Activated CD4-positive, alpha-beta T cell treated with anti-CD3 and anti-CD28 coated beads, Interleukin-10, Interleukin-2, amounts not matched to agents 100 ng/mL and 50 ng/mL, durations not matched to agents 16 hours and 8 hours (primary cell): ENCODE measurements around the gene GPR108.

Experiments
- DNase-seq: peaks from one replicate; pipeline ENCODE4 v3.0.0-alpha.2; 2020

GPR108 gene

DNA sequence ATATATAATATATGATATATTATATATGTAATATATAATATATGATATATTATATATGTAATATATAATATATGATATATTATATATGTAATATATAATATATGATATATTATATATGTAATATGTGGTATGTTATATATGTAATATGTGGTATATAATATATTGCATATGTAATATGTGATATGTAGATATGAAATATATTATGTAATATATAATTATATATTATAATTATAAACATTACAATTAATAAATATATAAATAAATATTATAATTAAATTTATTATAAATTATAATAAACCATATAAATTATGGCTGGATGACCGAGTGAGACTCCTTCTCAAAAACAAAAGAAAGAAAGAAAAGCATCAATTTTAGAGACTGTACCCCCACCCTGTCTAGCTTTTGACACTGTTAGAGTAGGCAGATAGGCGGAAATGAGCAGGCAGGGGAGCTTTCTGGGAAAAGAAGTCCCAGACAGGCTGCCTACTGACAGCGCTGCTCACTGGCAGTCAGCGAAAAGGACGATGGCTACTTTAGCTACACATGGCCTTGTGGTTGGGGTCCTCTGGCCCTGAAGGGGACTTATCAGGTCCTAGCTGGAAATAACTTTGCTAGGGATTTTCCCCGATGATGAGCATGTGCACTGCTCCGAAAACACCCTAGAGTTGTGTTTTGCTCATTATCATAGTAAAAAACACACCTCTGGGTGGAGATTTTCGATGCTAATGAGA lies 36.6 kb downstream of the GPR108 start:
- DNase-seq, result no peak

DNA sequence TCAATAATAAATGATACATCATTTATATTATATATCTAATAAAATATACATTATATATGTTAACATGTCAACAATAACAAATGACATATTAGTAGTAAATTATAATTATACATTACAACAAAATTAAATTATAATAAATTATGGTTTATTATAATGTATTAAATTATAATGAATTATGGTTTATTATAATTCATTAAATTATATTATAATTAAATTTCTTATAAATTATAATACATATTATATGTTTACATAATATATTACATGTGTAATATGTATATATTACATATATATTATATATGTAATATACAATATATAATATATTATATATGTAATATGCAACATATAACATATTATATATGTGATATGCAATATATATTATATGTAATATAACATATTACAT lies 37.4 kb downstream of the GPR108 start:
- no peak for DNase-seq

DNA sequence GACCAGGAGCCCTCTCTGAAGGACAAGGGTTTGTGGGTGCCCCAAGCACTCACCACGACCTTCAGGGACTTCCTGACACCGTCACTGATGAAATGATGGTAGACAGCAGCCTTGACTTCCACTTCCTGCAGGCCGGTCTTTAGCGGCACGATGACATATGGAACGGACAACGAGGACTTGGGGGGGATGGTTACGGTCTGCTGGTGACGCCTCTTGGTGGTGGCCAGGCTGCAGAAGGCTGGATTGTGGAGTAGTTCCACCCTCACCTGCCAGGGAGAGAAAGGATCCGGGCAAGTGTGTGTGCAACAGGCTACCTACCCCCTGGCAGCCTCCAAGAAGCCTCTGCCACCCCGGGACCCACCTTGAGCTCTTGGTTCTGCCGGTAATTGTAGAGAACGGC lies 40.1 kb downstream of the GPR108 start:
- no peak for DNase-seq

DNA sequence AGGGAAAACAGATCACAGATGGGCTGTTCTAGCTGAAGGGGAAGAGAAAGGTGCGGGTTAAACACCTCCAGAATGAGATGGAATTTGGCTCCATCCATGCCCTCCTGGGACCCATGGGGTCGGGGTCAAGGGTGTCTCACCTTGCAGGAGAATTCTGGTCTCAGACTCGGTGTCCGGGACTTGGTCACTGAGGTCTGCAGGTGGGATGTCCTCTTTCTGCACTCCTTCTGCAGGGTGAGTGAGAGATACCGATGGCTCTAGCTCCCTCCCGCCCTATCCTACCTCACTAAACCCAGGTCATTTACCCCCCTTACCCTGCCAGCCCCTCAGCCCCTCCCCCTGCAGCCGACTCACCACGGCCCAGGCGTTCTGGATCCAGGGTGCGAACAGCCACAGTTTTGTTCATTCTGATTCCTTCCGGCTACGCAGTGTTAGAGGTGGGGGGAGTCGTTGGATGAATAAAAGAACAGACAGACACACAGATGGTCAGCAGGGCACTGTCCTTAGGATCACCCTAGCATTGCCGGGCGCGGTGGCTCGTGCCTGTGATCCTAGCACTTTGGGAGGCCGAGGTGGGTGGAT lies 41.0 kb downstream of the GPR108 start:
- no peak for DNase-seq

DNA sequence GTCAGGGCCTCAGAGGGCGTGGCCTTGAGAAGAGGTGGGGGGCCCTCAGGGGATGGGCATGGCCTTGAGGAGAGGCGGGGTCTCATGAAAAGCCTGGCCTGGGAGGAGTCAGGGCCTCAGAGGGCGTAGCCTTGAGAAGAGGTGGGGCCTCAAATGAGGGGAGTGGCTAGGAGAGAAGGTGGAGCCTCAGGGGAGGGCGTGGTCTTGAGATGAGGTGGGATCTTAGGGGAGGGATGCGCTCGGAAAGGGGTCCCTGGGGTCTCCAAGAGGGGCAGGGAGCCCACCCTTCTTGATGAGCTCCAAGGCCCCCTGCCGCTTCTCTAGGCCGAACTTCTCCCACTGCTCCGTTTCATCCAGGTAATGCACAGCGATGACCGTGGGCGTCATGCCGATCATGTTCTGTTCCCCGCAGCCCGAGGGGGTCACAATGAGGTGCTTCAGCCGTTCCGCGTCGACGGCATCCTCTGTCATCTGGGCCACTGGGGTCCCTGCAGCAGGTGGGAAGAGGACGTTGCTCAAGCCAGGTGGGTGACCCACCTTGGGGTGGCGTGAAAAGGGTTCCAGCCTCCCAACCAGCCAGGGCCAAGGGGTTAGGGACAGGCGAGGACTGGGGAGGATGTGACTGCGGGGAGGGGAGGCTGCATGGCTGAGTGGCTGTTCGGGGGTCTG lies 43.1 kb downstream of the GPR108 start:
- DNase-seq, result no peak

DNA sequence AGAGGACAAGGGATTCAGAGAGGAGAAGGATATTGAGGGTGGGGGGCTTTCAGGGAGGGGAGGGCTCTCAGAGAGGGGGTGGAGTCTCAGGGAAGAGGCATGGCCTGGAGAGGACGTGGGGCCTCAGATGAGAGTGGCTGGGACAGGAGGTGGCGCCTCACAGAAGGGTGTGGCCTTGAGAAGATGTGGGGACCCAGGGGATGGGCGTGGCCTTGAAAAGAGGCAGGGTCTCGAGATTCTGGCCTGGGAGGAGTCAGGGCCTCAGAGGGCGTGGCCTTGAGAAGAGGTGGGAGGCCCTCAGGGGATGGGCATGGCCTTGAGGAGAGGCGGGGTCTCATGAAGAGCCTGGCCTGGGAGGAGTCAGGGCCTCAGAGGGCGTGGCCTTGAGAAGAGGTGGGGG lies 43.7 kb downstream of the GPR108 start:
- DNase-seq, result no peak

DNA sequence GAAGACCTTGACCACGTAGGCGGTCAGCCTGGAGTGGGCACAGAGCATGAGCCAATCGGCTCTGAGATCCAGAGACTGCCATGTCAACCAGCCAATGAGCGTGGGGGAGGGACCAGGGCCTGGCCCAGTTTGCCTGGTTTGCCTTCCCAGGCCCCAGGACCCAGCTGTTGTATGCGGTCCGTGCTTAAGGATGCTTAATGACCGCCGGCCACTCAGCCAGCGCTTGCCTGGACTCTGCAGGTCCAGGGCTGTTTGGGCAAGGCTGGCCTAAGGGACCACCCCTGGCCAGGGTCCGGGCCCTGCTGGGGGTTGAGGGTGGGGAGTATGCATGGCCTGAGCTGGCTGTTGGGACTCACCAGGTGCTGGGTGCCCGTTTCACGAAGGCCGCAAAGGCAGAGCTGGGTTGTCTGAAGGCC lies 44.3 kb downstream of the GPR108 start:
- no peak for DNase-seq

DNA sequence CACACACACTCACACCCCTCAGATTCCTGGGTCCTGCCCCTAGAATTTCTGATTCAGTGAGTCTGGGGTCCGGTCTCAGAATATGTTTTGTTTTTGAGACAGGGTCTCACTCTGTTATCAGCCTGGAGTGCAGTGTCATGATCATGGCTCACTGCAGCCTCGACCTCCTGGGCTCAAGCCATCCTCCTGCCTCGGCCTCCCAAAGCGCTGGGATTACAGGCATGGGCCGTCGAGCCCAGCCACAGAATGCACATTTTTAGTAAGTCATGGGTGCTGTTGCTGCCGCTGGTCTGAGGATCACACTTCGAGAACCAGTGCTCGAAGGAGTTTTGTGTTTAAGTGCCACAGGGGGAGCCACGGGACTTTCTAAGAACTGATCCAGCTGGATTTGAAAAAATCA lies 45.4 kb downstream of the GPR108 start:
- no peak for DNase-seq

DNA sequence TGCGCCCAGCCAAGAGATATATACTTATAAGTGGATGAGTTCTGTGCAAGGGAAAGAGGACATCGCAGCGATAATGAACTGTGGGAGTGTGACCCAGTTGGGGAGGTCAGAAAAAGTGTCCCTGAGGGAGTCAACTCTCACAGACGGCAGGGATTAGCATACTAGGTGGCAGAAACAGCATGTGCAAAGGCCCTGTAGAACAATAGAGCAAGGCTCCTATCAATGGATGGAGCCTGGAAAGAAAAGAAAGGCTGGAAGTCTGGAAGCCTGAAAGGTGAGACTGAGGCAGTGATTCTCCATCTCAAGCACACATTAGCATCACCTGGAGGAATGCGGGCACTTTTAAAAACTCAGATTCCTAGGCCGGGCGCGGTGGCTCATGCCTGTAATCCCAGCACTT lies 46.0 kb downstream of the GPR108 start:
- DNase-seq, result no peak

DNA sequence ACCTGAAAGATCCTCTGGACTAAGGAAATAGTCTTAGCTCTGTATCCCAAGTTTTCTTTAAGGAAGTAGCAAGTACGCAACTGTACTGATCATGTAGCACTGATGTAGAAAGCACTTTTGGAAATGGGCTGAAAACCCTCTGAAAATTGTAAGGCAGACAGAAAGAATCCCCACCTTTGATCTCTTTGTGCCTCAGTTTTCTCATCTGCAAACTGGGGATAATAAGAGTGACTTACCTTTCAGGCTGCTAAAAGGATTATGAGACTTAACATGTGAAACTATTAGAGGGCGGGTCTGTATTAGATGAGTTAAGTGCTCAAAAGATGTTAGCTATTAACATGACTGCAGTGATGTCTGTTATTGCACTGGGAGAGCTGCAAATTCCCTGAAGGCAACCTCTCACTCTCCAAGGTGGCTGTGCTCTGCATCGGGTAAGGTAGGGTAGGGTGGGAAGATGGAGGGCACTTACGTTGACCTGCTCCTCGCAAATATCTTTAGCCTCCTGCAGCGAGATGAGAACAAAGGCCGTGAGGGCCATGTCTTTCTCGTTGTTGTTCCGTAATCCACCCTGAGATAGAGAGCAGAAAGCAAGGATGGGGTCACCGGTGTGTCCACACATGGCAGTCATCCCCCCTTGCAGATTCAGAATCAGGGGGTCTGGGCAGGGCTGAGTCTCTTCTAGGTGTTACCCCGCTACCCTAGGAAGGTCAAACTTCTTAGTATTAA lies 47.1 kb downstream of the GPR108 start:
- DNase-seq, result no peak

DNA sequence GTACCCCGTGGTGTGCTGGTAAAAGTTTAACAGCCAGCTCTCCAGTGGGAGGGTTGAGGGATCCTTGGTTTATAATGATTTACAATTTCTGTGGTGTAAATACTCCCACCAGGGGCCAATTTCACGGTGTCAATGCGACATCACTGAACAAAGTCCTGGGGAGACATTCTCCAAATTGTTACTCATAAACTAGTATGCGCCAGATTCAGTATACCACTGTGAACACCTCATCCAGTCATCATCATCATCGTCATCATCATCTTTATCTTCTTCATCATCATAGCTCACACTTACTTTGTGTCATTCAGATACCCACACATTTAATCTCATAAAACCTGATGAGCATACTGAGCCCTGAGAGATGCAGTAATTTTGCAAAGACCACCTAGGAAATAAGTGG lies 50.3 kb downstream of the GPR108 start:
- no peak for DNase-seq

DNA sequence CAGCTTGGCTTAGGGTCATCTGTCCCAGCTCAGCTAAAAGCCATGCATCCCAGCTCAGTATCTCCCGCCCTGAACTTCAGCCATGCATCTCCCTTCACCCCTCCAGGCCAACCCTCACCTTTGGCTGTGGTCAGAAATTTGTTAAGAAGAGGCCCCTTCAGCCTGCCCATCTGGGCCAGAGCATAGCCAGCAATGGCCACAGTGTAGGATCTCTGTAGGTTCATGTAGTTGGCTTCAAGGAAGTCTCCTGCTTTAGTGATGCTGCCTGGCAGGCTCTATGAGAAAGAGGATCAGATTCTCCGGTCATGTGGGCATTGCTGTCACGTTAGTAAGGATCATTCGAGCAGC lies 50.8 kb downstream of the GPR108 start:
- DNase-seq, result no peak

DNA sequence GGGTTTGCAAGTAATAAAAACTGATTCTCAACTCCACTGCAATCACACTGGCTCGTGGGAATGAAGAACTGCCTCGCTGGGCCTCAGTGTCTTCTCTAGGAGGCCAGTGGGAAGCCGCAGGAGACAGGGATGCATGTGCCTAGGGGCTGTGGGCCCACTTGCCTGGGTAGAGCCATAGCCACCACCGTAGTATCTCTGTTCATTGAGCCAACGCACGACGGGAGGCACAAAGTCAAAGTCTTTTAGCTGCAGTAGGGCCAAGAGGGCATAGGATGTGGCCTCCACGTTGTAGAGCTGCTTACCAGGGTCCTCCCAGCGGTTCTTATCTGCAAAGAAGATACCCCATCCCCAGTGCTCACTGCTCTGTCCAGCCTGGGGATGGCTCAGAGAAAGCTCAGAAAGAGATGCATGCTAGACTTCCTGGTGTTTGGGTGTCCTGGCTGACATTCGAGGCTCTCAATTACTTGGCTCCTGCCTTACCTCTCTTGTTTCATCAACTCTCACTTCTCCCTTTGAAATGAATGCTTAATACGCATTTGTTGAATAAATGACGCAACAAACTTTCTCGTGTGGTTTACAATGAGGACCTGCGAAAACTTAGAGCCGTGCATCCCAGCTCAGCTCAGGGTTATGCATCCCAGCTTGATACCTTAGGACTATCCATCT lies 51.3 kb downstream of the GPR108 start:
- DNase-seq, result no peak

DNA sequence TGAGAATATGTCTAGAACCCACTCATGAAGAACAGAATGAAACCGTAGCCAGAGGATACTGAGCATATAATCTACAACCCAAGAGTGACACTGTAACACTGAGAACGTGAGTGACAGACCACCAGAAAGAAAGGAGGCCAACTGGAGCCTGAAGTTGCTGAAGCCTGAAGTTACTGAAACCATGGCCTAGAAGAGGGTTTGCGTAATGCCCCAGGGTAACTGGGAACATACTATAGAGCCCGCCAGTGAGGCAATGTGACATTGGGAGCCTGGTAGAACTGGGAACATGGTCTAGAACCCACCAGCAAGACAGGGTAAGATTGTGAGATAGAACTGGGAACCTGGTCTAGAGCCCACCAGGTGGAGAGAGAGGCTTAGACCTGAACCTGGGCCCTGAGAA lies 51.9 kb downstream of the GPR108 start:
- no peak for DNase-seq

DNA sequence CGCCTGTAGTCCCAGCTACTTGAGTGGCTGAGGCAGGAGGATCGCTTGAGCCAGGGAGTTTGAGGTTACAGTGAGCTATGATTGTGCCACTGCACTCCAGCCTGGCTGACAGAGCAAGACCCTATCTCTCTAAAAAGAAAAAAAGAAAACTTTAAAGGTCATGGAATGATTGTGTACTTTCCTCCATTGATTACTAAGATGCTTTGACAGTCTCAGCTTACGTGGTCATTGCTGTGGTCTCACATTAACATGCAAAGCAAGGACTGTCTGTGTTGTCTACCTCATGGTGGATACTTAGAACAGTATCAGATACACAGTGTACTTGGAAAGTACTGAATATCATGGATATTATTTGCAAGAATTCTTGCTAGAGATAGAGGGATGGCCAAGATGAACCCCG lies 53.4 kb downstream of the GPR108 start:
- DNase-seq, result no peak

DNA sequence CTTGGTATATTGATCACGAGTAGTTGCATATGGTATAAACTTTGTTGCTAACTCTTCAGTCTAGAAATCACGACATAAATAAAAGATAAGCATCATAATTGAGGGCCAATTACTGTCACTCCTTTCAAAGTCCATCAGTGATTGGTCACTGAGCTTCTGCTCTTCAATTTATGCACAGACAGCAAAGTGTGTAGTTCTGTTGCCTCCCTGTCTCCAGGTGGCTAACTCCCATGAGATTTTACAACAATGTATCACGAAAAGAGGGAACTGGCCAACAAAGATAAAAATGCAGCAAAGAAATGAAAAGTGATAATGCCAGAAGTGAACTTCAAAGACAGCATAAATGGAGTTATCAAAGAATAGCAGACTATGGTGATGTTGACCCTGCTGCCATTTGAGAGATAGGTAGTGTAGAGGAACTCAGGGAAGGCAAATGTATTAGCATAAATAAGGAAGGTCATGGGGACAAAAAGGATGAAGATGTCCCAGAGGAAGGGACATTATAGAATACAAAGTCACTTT lies 54.7 kb downstream of the GPR108 start:
- DNase-seq, result no peak

DNA sequence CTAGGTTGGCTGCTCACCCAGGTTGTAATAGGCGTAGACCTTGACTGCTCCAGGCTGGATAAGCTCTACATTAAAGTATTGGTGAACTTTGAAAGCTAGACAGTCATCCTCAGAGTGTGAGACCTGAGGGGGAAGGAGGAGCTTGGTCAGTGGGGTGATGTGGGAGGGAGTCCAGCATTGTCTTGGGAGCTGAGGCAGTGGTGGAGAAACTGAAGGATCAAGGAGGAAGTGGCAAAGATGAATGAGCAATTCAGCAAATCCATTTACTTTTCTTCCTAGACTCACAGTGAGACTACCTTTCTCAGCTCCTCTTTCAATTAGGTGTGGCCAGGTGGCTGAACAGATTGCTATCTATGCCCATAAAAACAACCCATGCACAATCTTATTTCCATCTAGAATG lies 57.2 kb downstream of the GPR108 start:
- DNase-seq, result no peak
